Measurements from ENCODE around the gene EML1. TPM values are rescaled to one million over a fixed set of nuclear protein-coding genes. Genes with fewer than 3 reads are reported as not detected.

The EML1 gene
- total RNA-seq, 1 donor from 2014 or later: 0.98 TPM

GRCh38 chr14:99980299-99980698 is 187.1 kb downstream of the EML1 start:
- Mint-ChIP-seq H3K27me3 (no peaks in the 10 kb centered on the region), H3K4me1 (peaks cover 16% of the 10 kb centered on the region), H3K27ac (no peak overlapping the region), H3K4me3 (no peak overlapping the region), H3K9me3 (no peaks in the 10 kb centered on the region), H3K36me3 (ENCODE audit: low read depth) (no peaks in the 10 kb centered on the region)
- intact Hi-C loops (cut with micrococcal nuclease): loop anchor here (5.0 kb wide), 1 partner anchor 87 kb away; the partner anchor contains the start of gene EVL
- DNase-seq: no peak

DNA sequence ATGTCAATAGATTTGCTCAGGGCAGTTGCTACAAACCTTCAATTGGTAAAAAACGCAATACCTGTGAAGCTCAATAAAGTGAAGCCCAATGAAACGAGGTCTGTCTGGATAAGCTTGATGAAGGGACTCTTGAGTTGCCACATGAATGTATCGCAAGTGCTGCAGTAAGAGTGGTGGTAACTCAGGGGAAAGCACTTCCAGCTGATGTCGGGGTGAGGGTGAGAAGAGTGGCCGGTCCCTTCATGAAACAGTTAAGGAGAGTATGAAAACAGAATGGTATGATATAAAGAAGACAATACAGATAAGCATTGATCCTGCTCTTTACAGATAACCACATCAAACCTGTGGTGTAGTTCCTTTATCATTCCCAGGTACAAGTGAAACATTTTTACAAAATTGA is 188.6 kb downstream of the EML1 start:
- H3K4me3 Mint-ChIP-seq: no peak overlapping the region
- no peak for DNase-seq
- intact Hi-C loops (cut with micrococcal nuclease): loop anchor here (1.0 to 5.0 kb wide), 5 partner anchors 10 to 211 kb away; partner anchors contain the start of gene EVL
- H3K27ac Mint-ChIP-seq: no peak overlapping the region
- H3K9me3 Mint-ChIP-seq: no peaks in the 10 kb centered on the region
- no peaks in the 10 kb centered on the region for H3K27me3 Mint-ChIP-seq
- peaks cover 16% of the 10 kb centered on the region for H3K4me1 Mint-ChIP-seq
- H3K36me3 Mint-ChIP-seq (ENCODE audit: low read depth): no peaks in the 10 kb centered on the region

DNA sequence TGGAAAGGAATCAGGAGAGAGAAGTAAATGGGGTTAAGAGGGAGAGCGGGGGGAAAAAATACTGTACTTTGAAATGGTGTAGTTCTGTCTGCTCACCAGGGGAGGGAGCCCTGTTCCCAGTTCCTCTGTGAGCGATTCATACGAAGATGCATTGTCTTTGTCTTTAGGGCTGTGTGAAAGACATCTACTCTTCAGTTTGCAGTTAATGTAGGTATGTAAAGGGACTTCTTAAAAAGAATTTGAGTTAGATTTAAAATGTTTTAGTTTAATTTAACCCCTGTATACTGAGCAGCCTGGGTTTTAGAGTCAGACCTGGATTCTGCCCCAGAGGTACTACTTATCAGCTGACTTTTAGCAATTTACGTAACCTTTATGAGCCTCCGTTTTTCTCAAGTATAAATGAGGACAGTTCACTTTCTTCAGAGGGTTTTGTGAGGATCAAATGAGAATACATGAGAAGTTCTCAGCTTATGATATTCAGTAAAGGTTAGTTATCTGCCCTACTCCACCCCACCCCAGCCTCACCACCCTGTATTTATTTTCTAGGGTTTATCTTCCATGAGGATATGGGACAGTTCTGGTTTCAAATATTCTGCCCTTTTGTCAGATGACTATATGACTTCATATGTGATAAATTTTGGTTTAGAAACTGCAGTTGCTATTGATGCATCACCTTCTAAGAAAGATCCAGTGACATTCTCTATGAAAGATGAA is 189.5 kb downstream of the EML1 start:
- Mint-ChIP-seq H3K4me1 (peaks cover 16% of the 10 kb centered on the region), H3K9me3 (no peaks in the 10 kb centered on the region), H3K36me3 (ENCODE audit: low read depth) (no peaks in the 10 kb centered on the region), H3K27ac (no peak overlapping the region), H3K4me3 (no peak overlapping the region), H3K27me3 (no peaks in the 10 kb centered on the region)
- peak; percentile 89 for DNase-seq
- intact Hi-C loops (cut with micrococcal nuclease): loop anchor here (1.0 to 5.0 kb wide), 5 partner anchors 10 to 211 kb away; partner anchors contain the start of gene EVL

- peaks cover under 1% of the 10 kb centered on the region for H3K27me3 Mint-ChIP-seq
- no peak for DNase-seq
- no peak overlapping the region for H3K4me3 Mint-ChIP-seq
- H3K9me3 Mint-ChIP-seq: no peaks in the 10 kb centered on the region
- no peak overlapping the region for H3K27ac Mint-ChIP-seq
- intact Hi-C loops (cut with micrococcal nuclease): loop anchor here (5.0 kb wide), 1 partner anchor 84 kb away; the partner anchor contains the start of gene EVL
- no peaks in the 10 kb centered on the region for H3K36me3 Mint-ChIP-seq (ENCODE audit: low read depth)
- H3K4me1 Mint-ChIP-seq: peaks cover 16% of the 10 kb centered on the region
Measured at GRCh38 chr14:99983251-99984015, 190.2 kb downstream of the EML1 start.

DNA sequence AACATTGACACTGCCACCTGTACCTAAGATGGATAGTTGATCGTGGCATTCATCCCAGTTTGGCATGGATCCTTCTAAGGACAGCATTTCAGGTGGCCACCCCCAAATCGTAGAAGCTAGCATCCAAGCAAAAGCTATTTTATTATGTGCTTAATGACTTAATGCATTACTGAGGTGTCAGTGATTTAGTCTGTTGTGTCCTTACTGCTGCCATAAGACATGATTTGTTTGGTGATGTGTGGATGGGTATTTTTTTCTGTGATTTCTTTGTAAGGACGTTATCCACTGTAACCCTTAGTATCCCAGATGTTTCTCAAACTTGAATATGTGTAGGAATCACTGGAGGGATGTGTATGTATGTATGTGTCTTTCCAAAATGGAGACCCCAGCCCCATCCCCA is 190.8 kb downstream of the EML1 start:
- Mint-ChIP-seq H3K27me3 (peaks cover 4% of the 10 kb centered on the region), H3K9me3 (no peaks in the 10 kb centered on the region), H3K36me3 (ENCODE audit: low read depth) (no peaks in the 10 kb centered on the region), H3K4me1 (peaks cover 16% of the 10 kb centered on the region), H3K4me3 (no peak overlapping the region), H3K27ac (no peak overlapping the region)
- no peak for DNase-seq
- intact Hi-C loops (cut with micrococcal nuclease): loop anchor here (5.0 kb wide), 1 partner anchor 83 kb away; the partner anchor contains the start of gene EVL

- peaks cover 16% of the 10 kb centered on the region for H3K4me1 Mint-ChIP-seq
- no peaks in the 10 kb centered on the region for H3K36me3 Mint-ChIP-seq (ENCODE audit: low read depth)
- peaks cover 10% of the 10 kb centered on the region for H3K27me3 Mint-ChIP-seq
- no peaks in the 10 kb centered on the region for H3K9me3 Mint-ChIP-seq
- intact Hi-C loops (cut with micrococcal nuclease): no loop called here
- no peak for DNase-seq
- no peak overlapping the region for H3K4me3 Mint-ChIP-seq
- no peak overlapping the region for H3K27ac Mint-ChIP-seq
Measured at GRCh38 chr14:99986396-99986795, 193.2 kb downstream of the EML1 start.

GRCh38 chr14:99989032-99989431 is 195.8 kb downstream of the EML1 start:
- intact Hi-C loops (cut with micrococcal nuclease): loop anchor here (2.0 kb wide), 1 partner anchor 50 kb away; no protein-coding TSS in a partner anchor
- H3K27ac Mint-ChIP-seq: no peak overlapping the region
- H3K27me3 Mint-ChIP-seq: peaks cover 16% of the 10 kb centered on the region
- no peaks in the 10 kb centered on the region for H3K4me1 Mint-ChIP-seq
- DNase-seq: no peak
- H3K9me3 Mint-ChIP-seq: no peaks in the 10 kb centered on the region
- no peaks in the 10 kb centered on the region for H3K36me3 Mint-ChIP-seq (ENCODE audit: low read depth)
- H3K4me3 Mint-ChIP-seq: no peak overlapping the region

DNA sequence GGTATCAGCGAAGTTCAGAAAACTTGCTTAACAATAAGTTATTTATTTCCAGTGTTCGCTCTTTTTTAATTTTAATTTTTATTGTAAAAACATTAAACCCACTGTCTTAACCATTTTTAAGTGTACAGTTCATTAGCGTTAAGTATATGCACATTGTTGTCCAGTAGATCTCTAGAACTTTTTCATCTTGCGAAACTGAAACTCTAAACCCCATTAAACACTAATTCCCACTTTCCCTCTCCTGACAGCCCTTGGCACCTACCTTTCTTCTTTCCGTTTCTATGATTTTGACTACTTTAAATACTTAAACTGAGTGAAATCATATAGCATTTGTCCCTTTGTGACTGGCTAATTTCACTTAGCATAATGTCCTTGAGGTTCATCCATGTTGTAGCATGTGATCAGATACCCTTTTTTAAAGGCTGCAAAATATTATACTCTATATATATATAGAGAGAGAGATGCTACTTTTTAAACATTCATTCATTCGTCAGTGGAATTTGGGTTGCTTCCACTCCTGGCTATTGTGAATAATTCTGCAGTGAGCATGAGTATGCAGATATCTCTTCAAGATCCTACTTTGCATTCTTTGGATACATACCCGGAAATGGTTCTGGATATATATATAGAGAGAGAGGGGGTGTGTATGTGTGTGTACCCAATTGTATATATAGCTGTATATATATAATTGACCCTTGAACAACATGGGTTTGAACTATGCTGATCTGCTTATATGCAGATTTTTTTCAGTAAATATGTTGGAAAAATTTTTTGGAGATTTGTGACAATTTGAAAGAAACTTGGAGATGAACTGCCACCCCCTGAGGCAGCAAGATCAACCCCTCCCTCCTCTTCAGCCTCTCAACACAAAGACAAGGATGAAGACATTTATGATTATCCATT is 197.3 kb downstream of the EML1 start:
- no peak overlapping the region for H3K4me3 Mint-ChIP-seq
- H3K9me3 Mint-ChIP-seq: no peaks in the 10 kb centered on the region
- no peak overlapping the region for H3K27ac Mint-ChIP-seq
- intact Hi-C loops (cut with micrococcal nuclease): no loop called here
- no peak for DNase-seq
- peaks cover 22% of the 10 kb centered on the region for H3K27me3 Mint-ChIP-seq
- H3K4me1 Mint-ChIP-seq: peaks cover 1% of the 10 kb centered on the region
- H3K36me3 Mint-ChIP-seq (ENCODE audit: low read depth): no peaks in the 10 kb centered on the region

- no peaks in the 10 kb centered on the region for H3K9me3 Mint-ChIP-seq
- H3K4me3 Mint-ChIP-seq: no peak overlapping the region
- no peaks in the 10 kb centered on the region for H3K36me3 Mint-ChIP-seq (ENCODE audit: low read depth)
- no peak overlapping the region for H3K27ac Mint-ChIP-seq
- DNase-seq: no peak
- intact Hi-C loops (cut with micrococcal nuclease): no loop called here
- H3K4me1 Mint-ChIP-seq: peaks cover 4% of the 10 kb centered on the region
- H3K27me3 Mint-ChIP-seq: peaks cover 22% of the 10 kb centered on the region
Measured at GRCh38 chr14:99991331-99991730, 198.1 kb downstream of the EML1 start.

Other genes starting within 250 kb of the EML1 start
- gene CCDC85C, start 189.2 kb upstream of the EML1 start, total RNA-seq: 6.7 TPM in 2 replicates
- gene HHIPL1, start 148.3 kb upstream of the EML1 start, total RNA-seq: not detected in 2 replicates
- 0.02 and 0.05 TPM in 2 replicates for gene CYP46A1, start 109.1 kb upstream of the EML1 start, total RNA-seq